HG02763 (cell line): Measurements from ENCODE around the gene ASB1.

Source experiments
- ATAC-seq: cut with Tn5 transposase; IDR thresholded peaks from one replicate; pipeline ENCODE4 v1.9.1; 2021; ENCODE audit warnings: mild to moderate bottlenecking, moderate library complexity; ENCODE audit not compliant: unreplicated experiment

Gene ASB1

GRCh38 chr2:238422285-238422684, 4.4 kb upstream of the ASB1 start:
- ATAC-seq, result no peak

GRCh38 chr2:238422940-238423339, 3.8 kb upstream of the ASB1 start:
- ATAC-seq, result no peak

GRCh38 chr2:238423561-238424312, 3.0 kb upstream of the ASB1 start:
- no peak for ATAC-seq

- no peak for ATAC-seq
Measured at GRCh38 chr2:238424313-238424700, 2.4 kb upstream of the ASB1 start.

- ATAC-seq, result no peak
Measured at GRCh38 chr2:238425505-238425978, 1.2 kb upstream of the ASB1 start.

- ATAC-seq, result peak; percentile 1
Measured at GRCh38 chr2:238425979-238426567, 654 bp upstream of the ASB1 start.

GRCh38 chr2:238427435-238428162, 872 bp downstream of the ASB1 start:
- no peak for ATAC-seq

- no peak for ATAC-seq
Measured at GRCh38 chr2:238428866-238429265, 2.1 kb downstream of the ASB1 start.

GRCh38 chr2:238430781-238431180, 4.1 kb downstream of the ASB1 start:
- no peak for ATAC-seq

- no peak for ATAC-seq
Measured at GRCh38 chr2:238431456-238431855, 4.7 kb downstream of the ASB1 start.

- no peak for ATAC-seq
Measured at GRCh38 chr2:238433300-238433915, 6.7 kb downstream of the ASB1 start.

- ATAC-seq, result no peak
Measured at GRCh38 chr2:238433941-238434845, 7.5 kb downstream of the ASB1 start.

- ATAC-seq, result no peak
Measured at GRCh38 chr2:238434846-238435751, 8.4 kb downstream of the ASB1 start.

- no peak for ATAC-seq
Measured at GRCh38 chr2:238435752-238436096, 9.0 kb downstream of the ASB1 start.

- ATAC-seq, result no peak
Measured at GRCh38 chr2:238438856-238439849, 12.4 kb downstream of the ASB1 start.

GRCh38 chr2:238439917-238440316, 13.2 kb downstream of the ASB1 start:
- no peak for ATAC-seq

GRCh38 chr2:238440331-238440730, 13.6 kb downstream of the ASB1 start:
- no peak for ATAC-seq

- ATAC-seq, result no peak
Measured at GRCh38 chr2:238440767-238441166, 14.0 kb downstream of the ASB1 start.
